Measurements from ENCODE around the gene CCNL2. TPM values are rescaled to one million over a fixed set of nuclear protein-coding genes. Genes with fewer than 3 reads are reported as not detected.

Gene CCNL2
- total and polyA plus RNA-seq, 2 experiments from 2014 or later, result 150 to 199 TPM

GRCh38 chr1:1344655-1345361 lies 54.3 kb downstream of the CCNL2 start:
- Histone ChIP-seq H3K9me2 (ENCODE audit: insufficient read depth) (no peaks in the 10 kb centered on the region), H3K9ac (peak overlapping the region; percentile 47), H3K4me2 (ENCODE audit: unreplicated experiment) (peak overlapping the region; percentile 61), H3K27ac (peak overlapping the region; percentile 41), H3K27me3 (replicated peaks; ENCODE audit: insufficient read depth) (no peaks in the 10 kb centered on the region), H3F3A (ENCODE audit: insufficient read depth) (no peaks in the 10 kb centered on the region), H4K20me1 (ENCODE audit: insufficient read depth) (no peaks in the 10 kb centered on the region), H3K9me3 (ENCODE audit: low read depth) (no peaks in the 10 kb centered on the region), H3K36me3 (ENCODE audit: low read depth) (no peaks in the 10 kb centered on the region; the same call in 1 of the 2 replicates), H3K79me2 (ENCODE audit: insufficient read depth) (peaks cover 79% of the 10 kb centered on the region), H2AFZ (no peak overlapping the region), H3K4me3 (peak overlapping the region; percentile 42; the same call in 1 of the 2 replicates), H3K4me1 (ENCODE audit: insufficient read depth) (peaks cover 23% of the 10 kb centered on the region)
- in situ Hi-C loops (cut with MboI), result no loop called here
- TF ChIP-seq EZH2 (IDR thresholded peaks at IDR 0.05; ENCODE audit: insufficient read depth, poor library complexity, severe bottlenecking) (no peak), EZH2phosphoT487 (IDR thresholded peaks at IDR 0.05; ENCODE audit: insufficient read depth, low read depth) (no peak)
- WGBS, 2 experiments (ENCODE audit: low coverage in 1 of 2, low lambda C conversion rate in 2 of 2, missing lambda C conversion rate in 2 of 2), result 41 to 64% methylated on average over 10 to 13 of the region's 15 CpGs
- peak; percentile 93 for DNase-seq

GRCh38 chr1:1343811-1344421 lies 55.2 kb downstream of the CCNL2 start:
- H3K27me3 ChIP-seq (replicated peaks; ENCODE audit: insufficient read depth), result no peaks in the 10 kb centered on the region
- H2AFZ ChIP-seq, result no peak overlapping the region
- no peaks in the 10 kb centered on the region for H3K9me2 ChIP-seq (ENCODE audit: insufficient read depth)
- in situ Hi-C loops (cut with MboI), result no loop called here
- no peak overlapping the region; the same call in 1 of the 2 replicates for H3K27ac ChIP-seq
- no peaks in the 10 kb centered on the region for H3F3A ChIP-seq (ENCODE audit: insufficient read depth)
- H3K4me1 ChIP-seq (ENCODE audit: insufficient read depth), result peaks cover 23% of the 10 kb centered on the region
- no peaks in the 10 kb centered on the region for H3K9me3 ChIP-seq (ENCODE audit: low read depth)
- H3K4me2 ChIP-seq (ENCODE audit: unreplicated experiment), result no peak overlapping the region
- no peak overlapping the region for H3K4me3 ChIP-seq
- no peak overlapping the region for H3K9ac ChIP-seq
- H4K20me1 ChIP-seq (ENCODE audit: insufficient read depth), result no peaks in the 10 kb centered on the region
- H3K36me3 ChIP-seq (ENCODE audit: low read depth), result no peaks in the 10 kb centered on the region; the same call in 1 of the 2 replicates
- no peak for TF ChIP-seq EZH2phosphoT487 (IDR thresholded peaks at IDR 0.05; ENCODE audit: insufficient read depth, low read depth)
- no peak for TF ChIP-seq EZH2 (IDR thresholded peaks at IDR 0.05; ENCODE audit: insufficient read depth, poor library complexity, severe bottlenecking)
- WGBS, 2 experiments (ENCODE audit: low coverage in 1 of 2, low lambda C conversion rate in 2 of 2, missing lambda C conversion rate in 2 of 2), result 85 to 89% methylated on average over 23 to 24 of the region's 24 CpGs
- peaks cover 79% of the 10 kb centered on the region for H3K79me2 ChIP-seq (ENCODE audit: insufficient read depth)
- DNase-seq, result no peak

GRCh38 chr1:1342584-1343115 lies 56.5 kb downstream of the CCNL2 start:
- Histone ChIP-seq H3K9me3 (ENCODE audit: low read depth) (no peaks in the 10 kb centered on the region), H3K4me2 (ENCODE audit: unreplicated experiment) (no peak overlapping the region), H3K9me2 (ENCODE audit: insufficient read depth) (no peaks in the 10 kb centered on the region), H4K20me1 (ENCODE audit: insufficient read depth) (no peaks in the 10 kb centered on the region), H3K79me2 (ENCODE audit: insufficient read depth) (peaks cover 67% of the 10 kb centered on the region), H3K4me1 (ENCODE audit: insufficient read depth) (peaks cover 23% of the 10 kb centered on the region), H3K36me3 (ENCODE audit: low read depth) (no peaks in the 10 kb centered on the region; the same call in 1 of the 2 replicates), H3F3A (ENCODE audit: insufficient read depth) (no peaks in the 10 kb centered on the region), H3K27ac (no peak overlapping the region), H3K4me3 (no peak overlapping the region), H2AFZ (no peak overlapping the region), H3K9ac (no peak overlapping the region), H3K27me3 (replicated peaks; ENCODE audit: insufficient read depth) (no peaks in the 10 kb centered on the region)
- TF ChIP-seq EZH2 (IDR thresholded peaks at IDR 0.05; ENCODE audit: insufficient read depth, poor library complexity, severe bottlenecking), result no peak
- TF ChIP-seq EZH2phosphoT487 (IDR thresholded peaks at IDR 0.05; ENCODE audit: insufficient read depth, low read depth), result no peak
- WGBS, 2 experiments (ENCODE audit: low coverage in 1 of 2, low lambda C conversion rate in 2 of 2, missing lambda C conversion rate in 2 of 2), result 84 to 89% methylated on average over 9 to 18 of the region's 18 CpGs
- no peak for DNase-seq
- in situ Hi-C loops (cut with MboI), result no loop called here

- H3F3A ChIP-seq (ENCODE audit: insufficient read depth), result no peaks in the 10 kb centered on the region
- 94 to 96% methylated on average over 9 to 26 of the region's 28 CpGs for WGBS, 2 experiments (ENCODE audit: low coverage in 1 of 2, low lambda C conversion rate in 2 of 2, missing lambda C conversion rate in 2 of 2)
- H3K36me3 ChIP-seq (ENCODE audit: low read depth), result no peaks in the 10 kb centered on the region; the same call in 1 of the 2 replicates
- no peak for TF ChIP-seq EZH2phosphoT487 (IDR thresholded peaks at IDR 0.05; ENCODE audit: insufficient read depth, low read depth)
- no peak for TF ChIP-seq EZH2 (IDR thresholded peaks at IDR 0.05; ENCODE audit: insufficient read depth, poor library complexity, severe bottlenecking)
- H3K9me3 ChIP-seq (ENCODE audit: low read depth), result no peaks in the 10 kb centered on the region
- no peak overlapping the region for H2AFZ ChIP-seq
- H3K9me2 ChIP-seq (ENCODE audit: insufficient read depth), result no peaks in the 10 kb centered on the region
- no peak overlapping the region for H3K4me3 ChIP-seq
- no peak overlapping the region for H3K9ac ChIP-seq
- in situ Hi-C loops (cut with MboI), result no loop called here
- no peak overlapping the region for H3K4me2 ChIP-seq (ENCODE audit: unreplicated experiment)
- no peaks in the 10 kb centered on the region for H3K27me3 ChIP-seq (replicated peaks; ENCODE audit: insufficient read depth)
- peaks cover 62% of the 10 kb centered on the region for H3K79me2 ChIP-seq (ENCODE audit: insufficient read depth)
- H3K27ac ChIP-seq, result no peak overlapping the region
- no peak for DNase-seq
- no peaks in the 10 kb centered on the region for H4K20me1 ChIP-seq (ENCODE audit: insufficient read depth)
- peaks cover 23% of the 10 kb centered on the region for H3K4me1 ChIP-seq (ENCODE audit: insufficient read depth)
These were observed 57.0 kb downstream of the CCNL2 start for GRCh38 chr1:1342061-1342562.
